Activated naive CD4-positive, alpha-beta T cell treated with Interleukin-2 at 50 U/mL for 16 hours (primary cell): ENCODE measurements around the gene ZBTB47.
A peak's percentile ranks its signal among the peaks of the same experiment; 100 is the strongest.

Source experiments
- DNase-seq: peaks from one replicate; pipeline ENCODE4 v3.0.0-alpha.2; 2020

The ZBTB47 gene

GRCh38 chr3:42686832-42687650 lies 33.5 kb downstream of the ZBTB47 start:
- DNase-seq, result no peak

- DNase-seq, result no peak
These were observed 34.5 kb downstream of the ZBTB47 start for GRCh38 chr3:42688016-42688415.

- DNase-seq, result no peak
These were observed 35.3 kb downstream of the ZBTB47 start for GRCh38 chr3:42688487-42689420.

- DNase-seq, result no peak
These were observed 36.0 kb downstream of the ZBTB47 start for GRCh38 chr3:42689421-42690014.

- no peak for DNase-seq
These were observed 36.7 kb downstream of the ZBTB47 start for GRCh38 chr3:42690191-42690590.

GRCh38 chr3:42690766-42691680 lies 37.5 kb downstream of the ZBTB47 start:
- DNase-seq, result no peak

- no peak for DNase-seq
These were observed 38.5 kb downstream of the ZBTB47 start for GRCh38 chr3:42691816-42692666.

GRCh38 chr3:42692667-42693529 lies 39.4 kb downstream of the ZBTB47 start:
- no peak for DNase-seq

- DNase-seq, result no peak
These were observed 40.0 kb downstream of the ZBTB47 start for GRCh38 chr3:42693530-42693930.

- no peak for DNase-seq
These were observed 40.9 kb downstream of the ZBTB47 start for GRCh38 chr3:42694366-42694765.

- no peak for DNase-seq
These were observed 43.1 kb downstream of the ZBTB47 start for GRCh38 chr3:42696356-42697288.

- DNase-seq, result no peak
These were observed 44.0 kb downstream of the ZBTB47 start for GRCh38 chr3:42697289-42698051.

GRCh38 chr3:42698216-42698910 lies 44.9 kb downstream of the ZBTB47 start:
- DNase-seq, result no peak

GRCh38 chr3:42698911-42699230 lies 45.4 kb downstream of the ZBTB47 start:
- peak; percentile 11 for DNase-seq

- DNase-seq, result no peak
These were observed 46.0 kb downstream of the ZBTB47 start for GRCh38 chr3:42699511-42699971.

- DNase-seq, result no peak
These were observed 47.1 kb downstream of the ZBTB47 start for GRCh38 chr3:42700366-42701288.
